Activated naive CD4-positive, alpha-beta T cell treated with anti-CD3 and anti-CD28 coated beads, Interleukin-2, amount 50 U/mL, for 72 hours (primary cell): ENCODE results near the gene ESRP2. TPM values are rescaled to one million over a fixed set of nuclear protein-coding genes. Genes with fewer than 3 reads are reported as not detected.
A peak's percentile ranks its signal among the peaks of the same experiment; 100 is the strongest.

Experiments used
- ATAC-seq, 2 donors: fragments of 150-1000 bp; cut with Tn5 transposase; 2 replicates each; pipeline ENCODE4 v1.10.0; 2021; ENCODE audit warnings: mild to moderate bottlenecking in 2 of 2, moderate library complexity in 2 of 2
- DNase-seq, 2 donors: peaks; one replicate each; pipeline ENCODE4 v3.0.0; 2021 to 2022; ENCODE audit warnings: low spot score in 2 of 2
- H3K27ac Mint-ChIP-seq, 2 donors: one replicate each; pipeline ENCODE4 v1.8.0; 2022; ENCODE audit warnings: mild to moderate bottlenecking in 2 of 2, mixed read lengths in 2 of 2
- H3K36me3 Mint-ChIP-seq, 2 donors: one replicate each; pipeline ENCODE4 v1.8.0; 2022; ENCODE audit warnings: mixed read lengths in 2 of 2
- H3K9me3 Mint-ChIP-seq, 2 donors: one replicate each; pipeline ENCODE4 v1.8.0; 2022; ENCODE audit warnings: mixed read lengths in 2 of 2
- total RNA-seq, 2 donors: library from RNA; stranded (reverse); gene quantifications; one replicate each; pipeline ENCODE4 v1.2.3, GENCODE V29; 2022

The ESRP2 gene
- total RNA-seq, 2 donors from 2014 or later, result 0.43 to 0.48 TPM

GRCh38 chr16:68267612-68268405 is 31.9 kb upstream of the ESRP2 start:
- ATAC-seq (no peak), DNase-seq (no peak)
- Mint-ChIP-seq H3K36me3 (peaks cover 19 to 25% of the 10 kb centered on the region in 2 donors), H3K27ac (peak overlapping the region; percentile 83 to 88), H3K9me3 (no peaks in the 10 kb centered on the region)

- peak overlapping the region; percentile 97 for H3K27ac Mint-ChIP-seq
- peaks cover 10 to 20% of the 10 kb centered on the region in 2 donors for H3K36me3 Mint-ChIP-seq
- ATAC-seq (peak; percentile 44 to 55), DNase-seq (peak; percentile 60 to 72)
- H3K9me3 Mint-ChIP-seq, result no peaks in the 10 kb centered on the region
Measured at GRCh38 chr16:68265078-68265920, 29.4 kb upstream of the ESRP2 start.

- ATAC-seq (peak; percentile 73 to 80), DNase-seq (peak; percentile 83 to 88)
- no peaks in the 10 kb centered on the region for H3K9me3 Mint-ChIP-seq
- H3K27ac Mint-ChIP-seq, result peak within 1 kb of the TSS; percentile 97
- H3K36me3 Mint-ChIP-seq, result peaks cover 10 to 20% of the 10 kb centered on the region in 2 donors
Measured at GRCh38 chr16:68264128-68265077, 28.5 kb upstream of the ESRP2 start, which contains the start of gene SLC7A6. SLC7A6 (plus strand) TSS chr16:68264526; CDS start chr16:68274727, 10,201 bp downstream.

- no peaks in the 10 kb centered on the region for H3K9me3 Mint-ChIP-seq
- peaks cover 10 to 20% of the 10 kb centered on the region in 2 donors for H3K36me3 Mint-ChIP-seq
- no peak for ATAC-seq
- H3K27ac Mint-ChIP-seq, result peak overlapping the region; percentile 94 to 97
- no peak for DNase-seq
Measured at GRCh38 chr16:68263559-68264127, 27.7 kb upstream of the ESRP2 start.

GRCh38 chr16:68259007-68259825 is 23.3 kb upstream of the ESRP2 start:
- Mint-ChIP-seq H3K36me3 (peaks cover 0 to 5% of the 10 kb centered on the region in 2 donors), H3K27ac (no peak overlapping the region), H3K9me3 (no peaks in the 10 kb centered on the region)
- DNase-seq (no peak), ATAC-seq (no peak)

- Mint-ChIP-seq H3K9me3 (no peaks in the 10 kb centered on the region), H3K36me3 (no peaks in the 10 kb centered on the region), H3K27ac (peak overlapping the region; percentile 50 to 59)
- DNase-seq (no peak), ATAC-seq (no peak)
Measured at GRCh38 chr16:68257906-68258800, 22.2 kb upstream of the ESRP2 start.

GRCh38 chr16:68257251-68257905 is 21.5 kb upstream of the ESRP2 start:
- Mint-ChIP-seq H3K27ac (peak overlapping the region; percentile 29 to 59), H3K36me3 (no peaks in the 10 kb centered on the region), H3K9me3 (no peaks in the 10 kb centered on the region)
- ATAC-seq, result no peak
- no peak for DNase-seq

GRCh38 chr16:68255712-68256111 is 19.8 kb upstream of the ESRP2 start:
- no peak for DNase-seq
- no peaks in the 10 kb centered on the region for H3K9me3 Mint-ChIP-seq
- H3K27ac Mint-ChIP-seq, result no peak overlapping the region
- H3K36me3 Mint-ChIP-seq, result peaks cover 0 to 4% of the 10 kb centered on the region in 2 donors
- no peak for ATAC-seq

- H3K36me3 Mint-ChIP-seq, result peaks cover 0 to 4% of the 10 kb centered on the region in 2 donors
- ATAC-seq, result no peak
Measured at GRCh38 chr16:68253721-68254120, 17.8 kb upstream of the ESRP2 start.

GRCh38 chr16:68252383-68252782 is 16.5 kb upstream of the ESRP2 start:
- ATAC-seq, result no peak
- Mint-ChIP-seq H3K27ac (no peak overlapping the region), H3K9me3 (no peaks in the 10 kb centered on the region), H3K36me3 (peaks cover 0 to 4% of the 10 kb centered on the region in 2 donors)
- DNase-seq, result no peak

More at GRCh38 chr16:68253721-68254120, 17.8 kb upstream of the ESRP2 start:
- DNase-seq, result no peak
- no peaks in the 10 kb centered on the region for H3K9me3 Mint-ChIP-seq
- no peak overlapping the region for H3K27ac Mint-ChIP-seq

- H3K36me3 Mint-ChIP-seq, result peaks cover 0 to 4% of the 10 kb centered on the region in 2 donors
- ATAC-seq, result no peak
- H3K27ac Mint-ChIP-seq, result no peak overlapping the region
- no peaks in the 10 kb centered on the region for H3K9me3 Mint-ChIP-seq
- no peak for DNase-seq
Measured at GRCh38 chr16:68251832-68252231, 15.9 kb upstream of the ESRP2 start.

- no peak overlapping the region for H3K27ac Mint-ChIP-seq
- no peak for ATAC-seq
Measured at GRCh38 chr16:68250951-68251350, 15.0 kb upstream of the ESRP2 start.

GRCh38 chr16:68249371-68249770 is 13.4 kb upstream of the ESRP2 start:
- Mint-ChIP-seq H3K27ac (peak overlapping the region in 1 of 2 donors; percentile 62), H3K36me3 (peaks cover 5 to 8% of the 10 kb centered on the region in 2 donors), H3K9me3 (no peaks in the 10 kb centered on the region)
- DNase-seq, result no peak
- no peak for ATAC-seq

More at GRCh38 chr16:68250951-68251350, 15.0 kb upstream of the ESRP2 start:
- Mint-ChIP-seq H3K9me3 (no peaks in the 10 kb centered on the region), H3K36me3 (peaks cover 0 to 4% of the 10 kb centered on the region in 2 donors)
- DNase-seq, result no peak

- Mint-ChIP-seq H3K27ac (no peak overlapping the region), H3K9me3 (no peaks in the 10 kb centered on the region), H3K36me3 (peaks cover 5 to 8% of the 10 kb centered on the region in 2 donors)
- no peak for ATAC-seq
- no peak for DNase-seq
Measured at GRCh38 chr16:68247932-68248331, 12.0 kb upstream of the ESRP2 start.
